Stimulated activated naive CD8-positive, alpha-beta T cell treated with anti-CD3 and anti-CD28 coated beads, Interleukin-15, Interleukin-2, amounts not matched to agents 100 U/mL and 50 U/mL, for 24 hours (primary cell): ENCODE results near the gene RAB27A.
A peak's percentile ranks its signal among the peaks of the same experiment; 100 is the strongest.
"Not testable (repeated sequence)": the region's sequence is repeated elsewhere in the genome, so short reads cannot be mapped to it uniquely, and the experiment has no call there.

ENCODE experiments used
- ATAC-seq: fragments of 150-1000 bp; cut with Tn5 transposase; one replicate; pipeline ENCODE4 v1.10.0; 2021
- DNase-seq: peaks from one replicate; pipeline ENCODE4 v3.0.0; 2021

The RAB27A gene

DNA sequence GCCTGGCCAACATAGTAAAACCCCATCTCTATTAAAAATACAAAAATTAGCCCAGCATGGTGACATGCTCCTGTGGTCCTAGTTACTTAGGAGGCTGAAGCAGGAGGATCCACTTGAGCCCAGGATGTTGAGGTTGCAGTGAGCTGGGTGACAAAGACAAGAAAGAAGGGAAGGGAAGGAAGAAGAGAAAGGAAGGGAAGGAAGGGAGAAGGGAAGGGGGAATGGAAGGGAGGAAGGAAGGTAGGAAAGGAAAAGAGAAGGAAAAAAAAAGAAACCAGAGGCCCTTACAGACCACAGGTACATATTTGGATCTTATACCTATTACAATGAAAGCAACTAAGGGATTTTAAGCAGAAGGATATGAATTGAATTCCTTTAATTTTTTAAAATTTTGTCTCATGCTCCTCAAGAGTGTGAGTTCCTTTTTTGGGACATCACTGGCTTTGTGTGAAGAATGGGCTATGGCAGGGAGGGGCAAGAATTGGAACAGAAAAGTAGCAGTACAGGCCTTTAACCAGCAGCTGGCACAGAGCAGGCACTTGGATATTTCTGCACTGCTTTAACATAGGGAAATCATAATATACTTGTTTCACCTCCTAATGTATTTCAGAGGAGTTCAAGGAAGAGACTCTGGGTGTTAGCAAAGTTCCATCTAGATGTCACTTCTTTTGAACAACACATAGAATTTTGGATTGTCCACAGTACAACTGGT lies 7.9 kb downstream of the RAB27A start:
- ATAC-seq: no peak
- no peak for DNase-seq

DNA sequence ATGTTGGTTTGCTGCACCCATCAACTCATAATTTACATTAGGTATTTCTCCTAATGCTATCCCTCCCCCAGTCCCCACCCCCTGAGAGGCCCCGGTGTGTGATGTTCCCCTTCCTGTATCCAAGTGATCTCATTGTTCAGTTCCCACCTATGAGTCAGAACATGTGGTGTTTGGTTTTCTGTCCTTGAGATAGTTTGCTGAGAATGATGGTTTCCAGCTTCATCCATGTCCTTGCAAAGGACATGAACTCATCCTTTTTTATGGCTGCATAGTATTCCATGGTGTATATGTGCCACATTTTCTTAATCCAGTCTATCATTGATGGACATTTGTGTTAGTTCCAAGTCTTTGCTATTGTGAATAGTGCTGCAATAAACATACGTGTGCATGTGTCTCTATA lies 9.0 kb downstream of the RAB27A start:
- DNase-seq: peak; percentile 46

GRCh38 chr15:55279746-55280351 lies 9.8 kb downstream of the RAB27A start:
- ATAC-seq (peak; percentile 90), DNase-seq (peak; percentile 60)

More for the DNA sequence above, 9.0 kb downstream of the RAB27A start:
- not testable (repeated sequence) for ATAC-seq

- DNase-seq (no peak), ATAC-seq (no peak)
These were observed 10.4 kb downstream of the RAB27A start for GRCh38 chr15:55279100-55279745.

- ATAC-seq: no peak
- no peak for DNase-seq
These were observed 11.9 kb downstream of the RAB27A start for GRCh38 chr15:55277715-55278114.

- ATAC-seq (peak; percentile 61), DNase-seq (peak; percentile 55)
These were observed 12.5 kb downstream of the RAB27A start for GRCh38 chr15:55277116-55277564.

DNA sequence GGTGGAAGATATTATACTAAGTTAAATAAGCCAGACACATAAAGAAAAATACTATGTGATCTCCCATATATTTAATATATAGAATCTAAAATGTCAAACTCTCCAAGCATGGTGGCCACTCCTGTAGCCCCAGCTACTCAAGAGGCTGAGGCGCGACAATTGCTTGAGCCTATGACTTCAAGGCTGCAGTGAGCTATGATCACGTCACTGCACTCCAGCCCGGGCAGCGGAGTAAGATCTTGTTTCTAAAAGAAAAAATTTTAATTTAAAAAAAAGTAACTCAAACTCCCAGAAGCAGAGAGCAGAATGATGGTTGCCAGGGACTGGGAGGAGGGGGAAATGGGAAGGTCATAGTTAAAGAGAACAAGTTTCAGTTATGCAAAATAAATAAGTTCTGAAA lies 13.3 kb downstream of the RAB27A start:
- no peak for ATAC-seq

GRCh38 chr15:55270291-55270690 lies 19.3 kb downstream of the RAB27A start:
- ATAC-seq: no peak
- DNase-seq: no peak

More for the DNA sequence above, 13.3 kb downstream of the RAB27A start:
- DNase-seq: no peak

DNA sequence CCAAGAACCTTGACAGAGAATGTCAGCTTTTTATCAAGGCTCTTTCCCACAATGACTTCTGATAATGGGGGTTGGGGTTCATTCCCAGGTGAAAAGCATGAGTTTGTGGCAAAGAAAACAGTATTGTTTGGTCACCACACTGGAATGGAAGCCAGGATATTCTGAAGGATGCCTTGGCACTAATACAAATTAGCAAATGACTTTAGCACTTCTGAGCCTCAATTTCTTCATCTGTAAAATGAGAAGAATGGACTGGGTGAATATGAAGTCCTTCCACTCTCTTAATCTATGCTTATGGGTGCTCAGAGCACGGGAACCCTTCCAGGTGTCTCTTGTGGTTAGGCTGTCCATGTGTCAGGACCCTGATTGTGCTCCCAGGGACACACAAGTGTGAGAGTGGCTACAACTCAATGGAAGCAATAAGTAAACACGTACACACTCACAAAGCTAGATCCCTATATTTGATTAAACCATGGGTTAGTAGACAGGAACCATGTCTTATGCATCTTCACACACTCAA lies 21.4 kb downstream of the RAB27A start:
- ATAC-seq: no peak
- no peak for DNase-seq

GRCh38 chr15:55267401-55268175 lies 22.0 kb downstream of the RAB27A start:
- ATAC-seq: peak; percentile 90
- DNase-seq: peak; percentile 72

DNA sequence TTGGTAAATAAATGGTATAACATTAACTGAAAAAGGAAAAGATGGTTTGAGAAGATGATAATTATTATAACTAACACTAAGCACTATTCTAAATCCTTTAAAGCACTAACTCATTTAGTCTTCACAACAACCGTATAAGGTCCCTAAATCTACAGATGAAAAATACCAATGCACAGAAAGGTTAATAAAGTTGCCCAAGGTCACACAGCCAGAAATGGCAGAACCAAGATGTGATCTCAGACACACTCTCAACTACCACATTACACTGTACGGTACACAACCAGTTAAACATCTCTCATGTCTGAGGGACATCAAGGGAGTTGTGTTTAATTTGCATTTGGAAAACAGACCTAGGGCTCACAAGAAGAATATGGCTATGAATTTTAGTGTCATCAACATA lies 23.1 kb downstream of the RAB27A start:
- no peak for ATAC-seq
- no peak for DNase-seq

- ATAC-seq: no peak
These were observed 29.0 kb downstream of the RAB27A start for GRCh38 chr15:55260562-55261131.

DNA sequence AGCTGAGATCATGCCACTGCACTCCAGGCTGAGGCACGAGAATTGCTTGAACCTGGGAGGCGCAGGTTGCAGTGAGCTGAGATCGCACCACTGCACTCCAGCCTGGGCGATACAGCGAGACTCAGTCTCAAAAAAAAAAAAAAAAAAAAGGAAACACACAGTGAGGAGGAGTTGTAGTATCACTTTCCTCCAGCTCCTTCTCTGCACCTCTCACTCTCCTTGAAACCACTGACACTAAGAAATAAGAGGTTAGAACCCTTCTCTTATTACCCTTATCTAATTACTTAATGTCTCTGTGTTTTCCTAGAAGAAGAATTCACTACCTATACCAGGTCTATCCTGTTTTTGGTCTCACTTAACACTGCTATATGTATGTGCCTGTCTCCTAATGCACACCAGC lies 31.7 kb downstream of the RAB27A start:
- DNase-seq (no peak), ATAC-seq (no peak)

More at GRCh38 chr15:55260562-55261131, 29.0 kb downstream of the RAB27A start:
- DNase-seq: no peak

GRCh38 chr15:55257012-55257670 lies 32.5 kb downstream of the RAB27A start:
- DNase-seq: no peak

DNA sequence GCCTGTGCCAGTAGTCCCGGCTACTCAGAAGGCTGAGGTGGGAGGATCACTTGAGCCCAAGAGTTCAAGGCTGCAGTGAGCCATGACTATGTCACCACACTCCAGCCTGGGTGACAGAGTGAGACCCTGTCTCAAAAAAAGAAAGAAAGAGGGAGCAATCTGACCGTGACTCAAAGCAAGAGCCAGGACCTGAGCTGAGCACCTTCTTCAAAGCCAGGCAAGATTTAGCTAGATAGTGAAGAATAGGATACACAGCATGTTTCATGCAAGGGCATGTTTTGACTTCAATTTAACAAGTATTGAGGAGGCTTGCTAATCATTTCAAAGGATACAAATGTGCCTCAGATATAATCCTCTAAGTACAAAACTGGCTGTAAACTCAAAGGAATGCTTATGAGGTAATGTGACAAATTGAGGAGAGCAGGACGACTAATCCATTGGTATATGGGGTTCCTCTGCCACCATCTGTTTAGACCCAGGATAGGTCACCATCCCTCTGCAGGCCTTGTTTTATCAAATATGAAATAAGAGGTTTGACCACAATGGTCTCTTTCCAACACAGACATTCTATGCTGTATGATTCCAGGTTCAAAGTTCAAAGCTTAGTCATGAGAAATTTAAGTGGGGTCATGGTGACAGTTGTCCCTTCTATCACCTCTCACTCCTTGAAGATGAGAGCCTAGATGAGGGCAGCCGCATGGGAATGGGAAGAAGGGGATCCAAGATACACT lies 33.2 kb downstream of the RAB27A start:
- DNase-seq (no peak), ATAC-seq (peak; percentile 38)

More at GRCh38 chr15:55257012-55257670, 32.5 kb downstream of the RAB27A start:
- no peak for ATAC-seq

DNA sequence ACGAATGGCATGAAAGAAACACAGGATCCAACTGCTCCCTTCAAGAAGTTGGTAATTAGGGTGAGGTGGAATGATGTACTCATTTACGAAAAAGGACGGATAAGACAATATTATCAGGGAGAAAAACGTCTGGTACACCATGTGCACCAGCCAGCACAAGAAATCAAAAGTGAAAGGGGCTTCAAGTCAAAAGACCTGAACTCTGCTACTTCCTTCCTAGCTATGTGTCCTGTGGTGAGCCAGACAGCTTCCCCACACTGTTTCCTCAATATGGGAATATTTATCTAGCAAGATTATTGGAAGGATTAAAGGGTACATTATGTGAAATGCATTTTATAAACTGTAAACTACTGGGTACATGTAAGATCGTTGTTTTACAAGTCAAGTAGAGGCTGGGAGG lies 33.9 kb downstream of the RAB27A start:
- ATAC-seq: no peak
- no peak for DNase-seq

DNA sequence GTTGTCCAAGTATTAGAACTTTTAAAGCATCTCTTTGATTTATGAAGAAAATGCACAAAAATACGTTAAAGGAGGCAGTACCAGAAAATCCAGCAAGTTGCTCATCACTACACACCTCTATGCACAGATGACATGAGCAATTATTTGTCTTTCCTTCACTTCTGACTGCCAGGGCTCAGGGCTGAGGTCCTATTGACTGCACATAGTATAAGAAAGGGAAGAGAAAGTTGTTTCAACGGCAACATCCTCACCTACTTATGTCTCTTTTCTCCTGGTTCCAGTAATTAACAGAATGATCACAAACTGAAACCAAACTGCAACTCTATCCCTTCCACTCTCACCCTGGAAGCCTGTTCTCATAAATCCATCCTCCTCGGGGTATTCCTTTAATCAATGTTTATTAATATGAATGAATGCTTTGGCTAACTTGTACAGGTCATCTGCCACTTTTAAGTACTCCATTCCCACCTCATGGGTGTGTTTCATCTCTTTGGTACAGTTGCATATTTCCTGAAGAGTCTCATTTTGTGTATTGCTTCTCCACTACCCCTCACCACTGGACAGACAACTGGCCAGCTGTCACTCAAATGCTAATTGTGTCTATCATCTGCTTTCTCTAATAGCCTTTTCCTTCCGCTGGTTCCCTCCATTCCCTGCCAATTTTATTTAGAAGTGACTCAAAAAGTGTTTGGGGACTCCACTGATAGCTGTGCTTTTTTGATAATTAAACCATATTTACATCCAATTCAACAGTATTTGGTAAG lies 34.5 kb downstream of the RAB27A start:
- DNase-seq: no peak
- no peak for ATAC-seq

DNA sequence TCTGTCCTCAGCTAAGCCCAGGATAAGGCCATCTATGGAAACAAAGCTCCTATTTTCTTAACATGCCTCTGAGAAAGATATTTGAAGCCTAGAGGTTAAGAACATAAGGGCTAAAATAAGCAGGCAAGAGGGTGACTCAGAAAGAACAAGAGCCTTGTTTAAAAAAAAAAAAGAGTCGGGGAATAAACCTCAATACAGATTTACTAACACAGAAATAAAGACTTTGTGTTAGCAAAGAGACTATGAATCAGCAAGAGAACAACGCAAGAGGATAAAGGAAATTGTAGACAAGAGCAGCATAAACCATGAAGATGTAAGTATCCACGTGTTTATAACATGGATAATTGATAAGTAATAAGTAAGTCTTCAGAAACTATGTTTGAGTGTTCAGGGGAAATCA lies 36.0 kb downstream of the RAB27A start:
- ATAC-seq (peak; percentile 45), DNase-seq (no peak)

DNA sequence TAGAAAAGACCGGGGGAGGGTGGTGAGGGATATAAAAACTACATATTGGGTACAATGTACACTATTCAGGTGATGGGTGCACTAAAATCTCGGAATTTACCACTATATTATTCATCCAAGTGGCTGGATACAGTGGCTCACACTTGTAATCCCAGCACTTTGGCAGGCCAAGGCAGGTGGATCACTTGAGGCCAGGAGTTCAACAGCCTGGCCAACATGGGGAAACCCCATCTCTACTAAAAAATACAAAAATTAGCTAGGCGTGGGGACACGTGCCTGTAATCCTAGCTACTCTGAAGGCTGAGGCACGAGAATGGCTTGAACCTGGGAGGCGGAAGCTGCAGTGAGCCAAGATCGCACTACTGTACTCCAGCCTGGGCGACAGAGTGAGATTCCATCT lies 37.4 kb downstream of the RAB27A start:
- ATAC-seq, DNase-seq: not testable (repeated sequence)

- ATAC-seq (peak; percentile 29), DNase-seq (no peak)
These were observed 38.7 kb downstream of the RAB27A start for GRCh38 chr15:55250941-55251340.
